Skeletal muscle tissue (tissue), 4 donors: ENCODE measurements around the gene AUTS2. TPM values are rescaled to one million over a fixed set of nuclear protein-coding genes. Genes with fewer than 3 reads are reported as not detected.

ENCODE experiments used
- H3K27ac ChIP-seq: one replicate; pipeline ENCODE4 v1.7.0; 2013; ENCODE audit warnings: mild to moderate bottlenecking, low read depth, low read length, inconsistent platforms
- H3K27me3 ChIP-seq, 3 donors: one replicate each; pipeline ENCODE4 v1.7.0; 2013; ENCODE audit warnings: low read length in 3 of 3; ENCODE audit not compliant: control insufficient read depth in 3 of 3, insufficient read depth in 3 of 3
- H3K36me3 ChIP-seq, 3 donors: one replicate each; pipeline ENCODE4 v1.7.0; 2013; ENCODE audit warnings: low read length in 3 of 3; ENCODE audit not compliant: control insufficient read depth in 3 of 3, insufficient read depth in 3 of 3
- H3K4me1 ChIP-seq, 3 donors: one replicate each; pipeline ENCODE4 v1.7.0; 2013; ENCODE audit warnings: low read length in 3 of 3, mild to moderate bottlenecking in 3 of 3; ENCODE audit not compliant: control insufficient read depth in 3 of 3, insufficient read depth in 3 of 3
- H3K4me3 ChIP-seq, 3 donors: one replicate each; pipeline ENCODE4 v1.7.0; 2013; ENCODE audit warnings: low read length in 3 of 3
- H3K9ac ChIP-seq, 3 donors: one replicate each; pipeline ENCODE4 v1.7.0; 2013; ENCODE audit warnings: low read length in 3 of 3, mild to moderate bottlenecking in 3 of 3, moderate library complexity in 2 of 3, low read depth in 1 of 3
- H3K9me3 ChIP-seq, 3 donors: one replicate each; pipeline ENCODE4 v1.7.0; 2013; ENCODE audit warnings: low read length in 3 of 3; ENCODE audit not compliant: control insufficient read depth in 3 of 3
- total RNA-seq: library from RNA; depleted of rRNA; stranded (reverse); fragments of >200 nt; gene quantifications from one replicate; pipeline ENCODE4 v1.2.3, GENCODE V29; 2014
- donor health status: Osteomylitis.

The AUTS2 gene
- total RNA-seq, 1 donor from 2014 or later: 43.3 TPM

GRCh38 chr7:70076325-70076724 lies 478.1 kb downstream of the AUTS2 start:
- peaks cover 3 to 13% (median 12%) of the 10 kb centered on the region in 3 donors for H3K4me1 ChIP-seq
- H3K4me3 ChIP-seq: no peak overlapping the region
- no peak overlapping the region for H3K27ac ChIP-seq
- no peak overlapping the region for H3K9ac ChIP-seq
- no peaks in the 10 kb centered on the region for H3K36me3 ChIP-seq
- H3K9me3 ChIP-seq: no peaks in the 10 kb centered on the region
- no peaks in the 10 kb centered on the region for H3K27me3 ChIP-seq

- Histone ChIP-seq H3K27me3 (no peaks in the 10 kb centered on the region), H3K36me3 (no peaks in the 10 kb centered on the region), H3K9me3 (no peaks in the 10 kb centered on the region), H3K27ac (no peak overlapping the region), H3K4me1 (peaks cover 0 to 2% (median 0%) of the 10 kb centered on the region in 3 donors), H3K9ac (no peak overlapping the region), H3K4me3 (no peak overlapping the region)
Observed at GRCh38 chr7:70082099-70082611, 483.9 kb downstream of the AUTS2 start.

DNA sequence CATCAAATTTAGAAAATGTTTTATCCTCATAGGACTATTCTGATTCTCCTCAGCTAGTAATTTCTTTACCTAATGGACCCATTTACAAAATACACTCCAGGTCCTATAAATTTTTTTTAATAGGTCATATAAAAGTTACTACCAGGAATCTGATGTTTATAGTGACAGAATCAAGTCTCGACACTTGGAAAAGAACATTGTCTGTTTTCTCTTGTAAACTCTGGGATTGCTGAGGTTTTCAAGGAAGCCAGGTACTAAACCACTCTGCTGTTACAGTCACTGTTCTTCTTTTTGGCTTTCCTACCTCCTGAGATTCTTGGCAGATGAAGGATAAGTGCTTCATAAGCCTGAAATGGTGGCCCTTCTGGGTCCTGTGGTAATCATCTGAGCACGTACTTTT lies 493.1 kb downstream of the AUTS2 start:
- Histone ChIP-seq H3K27me3 (no peaks in the 10 kb centered on the region), H3K27ac (no peak overlapping the region), H3K4me1 (peaks cover 17 to 24% (median 23%) of the 10 kb centered on the region in 3 donors), H3K9ac (no peak overlapping the region), H3K36me3 (no peaks in the 10 kb centered on the region), H3K4me3 (no peak overlapping the region), H3K9me3 (no peaks in the 10 kb centered on the region)

- peak overlapping the region; percentile 4 to 49 (median 23) for H3K4me3 ChIP-seq
- peak overlapping the region in 2 of 3 donors; percentile 28 to 32 for H3K9ac ChIP-seq
- peak overlapping the region; percentile 57 for H3K27ac ChIP-seq
- H3K4me1 ChIP-seq: peaks cover 17 to 24% (median 23%) of the 10 kb centered on the region in 3 donors
- no peaks in the 10 kb centered on the region for H3K27me3 ChIP-seq
- H3K36me3 ChIP-seq: no peaks in the 10 kb centered on the region
- H3K9me3 ChIP-seq: no peaks in the 10 kb centered on the region
Observed at GRCh38 chr7:70092314-70093204, 494.3 kb downstream of the AUTS2 start.

- peak overlapping the region; percentile 57 for H3K27ac ChIP-seq
- peak overlapping the region in 1 of 3 donors; percentile 28 for H3K9ac ChIP-seq
- no peaks in the 10 kb centered on the region for H3K9me3 ChIP-seq
- no peaks in the 10 kb centered on the region for H3K27me3 ChIP-seq
- H3K4me3 ChIP-seq: peak overlapping the region in 2 of 3 donors; percentile 4 to 49
- H3K36me3 ChIP-seq: no peaks in the 10 kb centered on the region
- peaks cover 17 to 24% (median 23%) of the 10 kb centered on the region in 3 donors for H3K4me1 ChIP-seq
Observed at GRCh38 chr7:70093205-70093904, 495.1 kb downstream of the AUTS2 start.

DNA sequence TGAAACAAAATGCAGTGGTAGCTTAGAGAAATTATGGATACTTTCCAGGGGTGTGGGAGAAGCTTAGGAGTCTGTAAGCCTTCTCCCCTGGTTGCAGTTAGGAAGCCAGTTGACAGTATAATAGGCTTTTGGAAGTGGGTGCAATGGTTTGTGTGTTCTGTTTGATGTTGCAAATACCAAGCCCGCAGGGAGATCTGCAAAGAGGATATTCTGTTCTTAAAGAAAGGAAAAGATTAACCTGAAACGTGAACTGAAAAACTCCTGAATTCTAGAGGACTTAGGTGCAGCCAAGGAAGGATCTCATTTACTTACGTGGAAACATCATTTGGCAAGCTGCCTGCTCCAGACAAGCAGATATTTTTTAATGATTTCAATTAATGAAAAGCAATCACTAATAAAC lies 496.6 kb downstream of the AUTS2 start:
- Histone ChIP-seq H3K9me3 (no peaks in the 10 kb centered on the region), H3K36me3 (no peaks in the 10 kb centered on the region), H3K27ac (no peak overlapping the region), H3K4me3 (no peak overlapping the region), H3K27me3 (no peaks in the 10 kb centered on the region), H3K4me1 (peaks cover 17 to 24% (median 23%) of the 10 kb centered on the region in 3 donors), H3K9ac (no peak overlapping the region)

DNA sequence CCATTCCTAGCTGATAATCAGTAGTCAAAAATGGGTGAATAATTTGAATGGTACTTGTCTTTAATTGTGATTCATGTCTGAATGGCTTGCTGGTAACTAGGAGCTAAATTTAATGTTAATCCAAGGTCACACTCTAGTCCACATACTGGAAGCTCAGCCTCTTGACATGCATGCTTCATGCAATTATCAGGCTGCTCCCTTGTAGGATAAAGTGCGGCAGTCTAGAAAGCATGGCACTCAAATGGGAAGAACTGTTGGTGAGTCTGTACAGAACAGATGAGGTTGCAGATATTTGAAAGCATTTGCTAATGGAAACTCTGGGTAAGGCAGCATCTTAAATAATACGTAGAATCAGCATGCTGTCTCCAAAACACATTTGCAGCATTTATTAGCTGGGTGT lies 499.4 kb downstream of the AUTS2 start:
- H3K4me1 ChIP-seq: peaks cover 11 to 17% (median 12%) of the 10 kb centered on the region in 3 donors
- H3K27ac ChIP-seq: no peak overlapping the region
- H3K4me3 ChIP-seq: no peak overlapping the region
- no peak overlapping the region for H3K9ac ChIP-seq
- H3K9me3 ChIP-seq: no peaks in the 10 kb centered on the region
- no peaks in the 10 kb centered on the region for H3K36me3 ChIP-seq
- no peaks in the 10 kb centered on the region for H3K27me3 ChIP-seq

GRCh38 chr7:70098133-70098561 lies 499.9 kb downstream of the AUTS2 start:
- H3K4me3 ChIP-seq: no peak overlapping the region
- no peaks in the 10 kb centered on the region for H3K36me3 ChIP-seq
- peaks cover 6 to 12% (median 7%) of the 10 kb centered on the region in 3 donors for H3K4me1 ChIP-seq
- no peak overlapping the region for H3K27ac ChIP-seq
- no peaks in the 10 kb centered on the region for H3K9me3 ChIP-seq
- no peak overlapping the region for H3K9ac ChIP-seq
- H3K27me3 ChIP-seq: no peaks in the 10 kb centered on the region

DNA sequence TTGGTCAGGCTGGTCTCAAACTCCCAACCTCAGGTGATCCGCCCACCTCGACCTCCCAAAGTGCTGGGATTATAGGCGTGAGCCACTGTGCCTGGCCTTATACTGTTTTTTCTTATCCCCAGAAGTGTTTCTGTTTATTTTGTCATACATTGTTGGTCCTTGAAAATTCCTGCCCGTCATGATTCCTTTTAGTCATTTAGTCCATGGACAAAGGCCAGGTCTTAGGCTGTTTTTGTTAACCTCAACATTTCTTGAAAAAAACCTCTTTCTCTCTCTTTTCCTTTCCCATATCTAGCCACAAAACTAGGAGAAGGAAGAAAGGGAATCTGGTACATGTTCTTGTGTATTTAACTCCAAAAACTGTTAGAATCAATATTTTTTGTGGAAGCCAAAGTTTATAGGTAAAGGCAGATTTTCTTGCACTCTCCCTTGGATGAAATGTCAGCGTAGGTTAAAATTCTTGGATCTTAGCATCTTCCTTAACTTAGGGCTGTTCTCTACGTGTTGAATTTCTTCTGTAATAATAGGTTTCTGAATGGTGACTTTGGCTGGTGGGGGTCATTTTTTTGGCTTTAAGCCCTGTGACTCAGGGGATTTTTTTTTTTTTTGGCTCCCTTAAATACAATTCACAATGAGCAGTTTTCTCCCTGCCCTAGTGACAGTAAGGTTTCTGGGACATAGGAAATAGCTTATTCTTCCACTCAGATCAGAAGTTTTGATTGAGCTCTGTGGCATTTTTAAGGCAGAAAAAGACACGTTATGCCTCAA lies 500.8 kb downstream of the AUTS2 start:
- Histone ChIP-seq H3K27ac (no peak overlapping the region), H3K36me3 (no peaks in the 10 kb centered on the region), H3K9me3 (no peaks in the 10 kb centered on the region), H3K27me3 (no peaks in the 10 kb centered on the region), H3K4me3 (no peak overlapping the region), H3K9ac (no peak overlapping the region), H3K4me1 (peaks cover 0 to 2% (median 0%) of the 10 kb centered on the region in 3 donors)
